Stimulated activated CD8-positive, alpha-beta memory T cell treated with anti-CD3 and anti-CD28 coated beads, Interleukin-12 subunit alpha, Interleukin-12 subunit beta, amount 100 ng/mL, for 24 hours (primary cell): ENCODE data around the gene RPS10.

Experiments
- DNase-seq: peaks from one replicate; pipeline ENCODE4 v3.0.0-alpha.2; 2020; ENCODE audit errors: extremely low read depth

Gene RPS10

GRCh38 chr6:34425498-34426410 is at the start of gene RPS10:
Gene RPS10 (minus strand): TSS chr6:34426069. CDS start chr6:34425221, 848 bp downstream.
- DNase-seq, result peak; percentile 73

- DNase-seq, result no peak
These were observed 49.4 kb upstream of the RPS10 start for GRCh38 chr6:34475238-34475682.

- no peak for DNase-seq
These were observed 48.9 kb upstream of the RPS10 start for GRCh38 chr6:34474754-34475153.

- DNase-seq, result no peak
These were observed 48.1 kb upstream of the RPS10 start for GRCh38 chr6:34473967-34474366.

GRCh38 chr6:34472425-34472824 is 46.6 kb upstream of the RPS10 start:
- no peak for DNase-seq

- DNase-seq, result no peak
These were observed 43.6 kb upstream of the RPS10 start for GRCh38 chr6:34469499-34469898.

GRCh38 chr6:34468378-34468892 is 42.6 kb upstream of the RPS10 start:
- no peak for DNase-seq

- DNase-seq, result no peak
These were observed 40.6 kb upstream of the RPS10 start for GRCh38 chr6:34466242-34467185.

GRCh38 chr6:34465531-34466241 is 39.8 kb upstream of the RPS10 start, which contains the start of gene PACSIN1:
Gene PACSIN1 (plus strand): TSS chr6:34466076. CDS start chr6:34526306, 60,230 bp downstream.
- no peak for DNase-seq

GRCh38 chr6:34463849-34464248 is 38.0 kb upstream of the RPS10 start:
- no peak for DNase-seq

GRCh38 chr6:34463299-34463698 is 37.4 kb upstream of the RPS10 start:
- DNase-seq, result no peak

- no peak for DNase-seq
These were observed 36.7 kb upstream of the RPS10 start for GRCh38 chr6:34462551-34462971.

GRCh38 chr6:34462010-34462409 is 36.1 kb upstream of the RPS10 start:
- DNase-seq, result no peak

- DNase-seq, result no peak
These were observed 35.1 kb upstream of the RPS10 start for GRCh38 chr6:34460796-34461507.

GRCh38 chr6:34459899-34460593 is 34.2 kb upstream of the RPS10 start:
- DNase-seq, result no peak

GRCh38 chr6:34457742-34458735 is 32.2 kb upstream of the RPS10 start:
- no peak for DNase-seq

- no peak for DNase-seq
These were observed 31.5 kb upstream of the RPS10 start for GRCh38 chr6:34457382-34457741.

- DNase-seq, result no peak
These were observed 30.0 kb upstream of the RPS10 start for GRCh38 chr6:34455831-34456230.

GRCh38 chr6:34451192-34451591 is 25.3 kb upstream of the RPS10 start:
- DNase-seq, result no peak
